Mammary epithelial cell (primary cell): ENCODE data around the gene FAM184B.

ENCODE experiments used
- CTCF ChIP-seq, 2 donors: IDR thresholded peaks in 1 of 2; conservative IDR thresholded peaks in 1 of 2; 2 replicates each; pipeline ENCODE4 v1.5.1; 2011 to 2012; ENCODE audit warnings: inconsistent platforms in 2 of 2, low read length in 2 of 2, mild to moderate bottlenecking in 2 of 2, control low read depth in 1 of 2, low read depth in 1 of 2; ENCODE audit not compliant: insufficient read depth in 1 of 2; ENCODE audit errors: extremely low read depth in 1 of 2
- EZH2 ChIP-seq: IDR thresholded peaks from 2 replicates; pipeline ENCODE4 v1.6.1; 2012; ENCODE audit warnings: low read length, inconsistent platforms, borderline replicate concordance

GRCh38 chr4:17665346-17665745, 116.1 kb downstream of the FAM184B start:
- no peak for TF ChIP-seq CTCF (conservative IDR thresholded peaks at IDR 0.05 in 1 of 2, IDR thresholded peaks at IDR 0.05 in 1 of 2; ENCODE audit: extremely low read depth in 1 of 2, insufficient read depth in 1 of 2, low read depth in 1 of 2, low read length in 2 of 2)
- TF ChIP-seq EZH2: no peak
